GM12878 (cell line): Measurements from ENCODE around the gene CACNA1B. TPM values are rescaled to one million over a fixed set of nuclear protein-coding genes. Genes with fewer than 3 reads are reported as not detected.
A peak's percentile ranks its signal among the peaks of the same experiment; 100 is the strongest.

Experiments used
- ATAC-seq: fragments of 200-7000 bp; cut with Tn5 transposase; 3 replicates; pipeline ENCODE4 v1.9.1; 2020; ENCODE audit warnings: mild to moderate bottlenecking, moderate library complexity
- BruUV-seq: library from RNA; stranded (reverse); fragments of 400-500 nt; replicated peaks from 2 replicates; lab custom pipeline; 2021; lab: Mats Ljungman, UMichigan
- CTCF ChIA-PET: fragments of 300-600 bp; sonication (Branson Sonifier 250); formaldehyde crosslinking; extraction: SDS; loops from one replicate; lab custom pipeline; 2021; ENCODE audit warnings: inconsistent platforms; lab: Yijun Ruan, JAX
- POLR2A ChIA-PET: fragments of 350-600 bp; formaldehyde crosslinking; extraction: SDS; loops from one replicate; lab custom pipeline; 2021; ENCODE audit warnings: inconsistent platforms; lab: Charles Lee
- RAD21 ChIA-PET: fragments of 300-600 bp; sonication (Branson Sonifier 250); formaldehyde crosslinking; loops from one replicate; lab custom pipeline; 2023; ENCODE audit warnings: antibody characterized with exemption; ENCODE audit not compliant: unreplicated experiment; lab: Charles Lee
- SMC1A ChIA-PET: fragments of 300-600 bp; sonication (Branson Sonifier 250); formaldehyde crosslinking; loops from one replicate; lab custom pipeline; 2023; ENCODE audit not compliant: unreplicated experiment, uncharacterized antibody; lab: Charles Lee
- DNase-seq: peaks from one replicate; pipeline ENCODE4 v3.0.0-alpha.2; 2011; ENCODE audit warnings: low read depth, low spot score
- FAIRE-seq: peaks from 3 replicates; lab custom pipeline; 2011; peaks lifted over from hg19 to GRCh38; lab: Jason Lieb, UNC
- H2AFZ ChIP-seq: 2 replicates; pipeline ENCODE4 v1.6.0; 2011; ENCODE audit warnings: low read depth, low read length, control low read depth; ENCODE audit not compliant: control insufficient read depth
- H3K27ac ChIP-seq: 2 replicates; pipeline ENCODE4 v1.5.1; 2011; ENCODE audit warnings: control low read depth; ENCODE audit not compliant: control insufficient read depth, insufficient read depth
- H3K27me3 ChIP-seq, 2 experiments: replicated peaks in 1 of 2; 2 replicates each; pipeline versions ENCODE4 v1.6.0 to v1.6.1; 2011; ENCODE audit warnings: low read length in 1 of 2; ENCODE audit not compliant: control insufficient read depth in 2 of 2, insufficient read depth in 2 of 2
- H3K36me3 ChIP-seq, 2 experiments: 2 replicates each; pipeline ENCODE4 v1.5.1; 2011; ENCODE audit warnings: low read length in 1 of 2; ENCODE audit not compliant: control insufficient read depth in 2 of 2, insufficient read depth in 2 of 2
- H3K4me1 ChIP-seq: 2 replicates; pipeline ENCODE4 v1.6.1; 2011; ENCODE audit warnings: mild to moderate bottlenecking, low read length, moderate library complexity, mixed read lengths; ENCODE audit not compliant: control insufficient read depth, insufficient read depth
- H3K4me2 ChIP-seq: 2 replicates; pipeline ENCODE4 v1.6.0; 2011; ENCODE audit warnings: control low read depth; ENCODE audit not compliant: control insufficient read depth, insufficient read depth
- H3K4me3 ChIP-seq: fragments of 200-600 bp; sonication (generic); 2 replicates; pipeline ENCODE4 v1.5.1; 2016
- H3K79me2 ChIP-seq: 2 replicates; pipeline ENCODE4 v1.6.0; 2011; ENCODE audit warnings: low read length; ENCODE audit not compliant: control insufficient read depth, insufficient read depth
- H3K9ac ChIP-seq: 2 replicates; pipeline ENCODE4 v1.8.0; 2011; ENCODE audit warnings: low read length, control low read depth, mixed read lengths; ENCODE audit not compliant: control insufficient read depth, insufficient read depth
- H3K9me3 ChIP-seq: replicated peaks from 3 replicates; pipeline ENCODE4 v1.5.1; 2011; ENCODE audit warnings: mild to moderate bottlenecking, low read length; ENCODE audit not compliant: control insufficient read depth, insufficient read depth
- H4K20me1 ChIP-seq: 2 replicates; pipeline ENCODE4 v1.6.0; 2011; ENCODE audit not compliant: control insufficient read depth, insufficient read depth
- BHLHE40 ChIP-seq, 2 experiments: fragments of 450-650 bp in 1 of 2; IDR thresholded peaks; 2 replicates each; pipeline ENCODE4 v1.6.1; 2011 to 2017; ENCODE audit warnings: low read depth in 2 of 2, borderline replicate concordance in 1 of 2, improper control_type of control experiment in 1 of 2, low read length in 1 of 2, mild to moderate bottlenecking in 1 of 2
- CTCF ChIP-seq, 3 experiments: IDR thresholded peaks in 2 of 3; conservative IDR thresholded peaks in 1 of 3; 2 replicates each; pipeline ENCODE4 v1.5.1; 2011; ENCODE audit warnings: low read depth in 3 of 3, low read length in 3 of 3, mild to moderate bottlenecking in 3 of 3, control low read depth in 2 of 3, moderate library complexity in 2 of 3, inconsistent platforms in 1 of 3, mixed read lengths in 1 of 3; ENCODE audit not compliant: control insufficient read depth in 2 of 3, insufficient read depth in 1 of 3; ENCODE audit errors: extremely low read depth in 1 of 3
- HDAC6 ChIP-seq: fragments of 200-600 bp; sonication (generic); IDR thresholded peaks from one replicate; pipeline ENCODE4 v1.8.0; 2017; ENCODE audit warnings: antibody characterized with exemption; ENCODE audit not compliant: unreplicated experiment
- NR2F1 ChIP-seq: fragments of 450-650 bp; conservative IDR thresholded peaks from 2 replicates; pipeline ENCODE4 v1.6.1; 2017; ENCODE audit warnings: mild to moderate bottlenecking
- POU2F2 ChIP-seq: IDR thresholded peaks from 3 replicates; pipeline ENCODE4 v1.6.1; 2011; ENCODE audit warnings: low read depth, mild to moderate bottlenecking, low read length, borderline replicate concordance
- RAD51 ChIP-seq: fragments of 450-650 bp; IDR thresholded peaks from 2 replicates; pipeline ENCODE4 v1.6.1; 2016; ENCODE audit warnings: moderate library complexity, mild to moderate bottlenecking, inconsistent platforms
- TCF3 ChIP-seq: IDR thresholded peaks from 2 replicates; pipeline ENCODE4 v1.6.1; 2012; ENCODE audit warnings: low read depth, mild to moderate bottlenecking, low read length, borderline replicate concordance; ENCODE audit not compliant: insufficient read depth
- USF1 ChIP-seq: IDR thresholded peaks from 2 replicates; pipeline ENCODE4 v1.6.1; 2011; ENCODE audit warnings: borderline replicate concordance, low read depth, mild to moderate bottlenecking, moderate library complexity, mixed read lengths, low read length; ENCODE audit not compliant: insufficient read depth; ENCODE audit errors: extremely low read length
- USF2 ChIP-seq: IDR thresholded peaks from 2 replicates; pipeline ENCODE4 v1.6.1; 2011; ENCODE audit warnings: low read depth, low read length, improper control_type of control experiment, borderline replicate concordance
- ZBTB40 ChIP-seq: fragments of 450-650 bp; IDR thresholded peaks from 2 replicates; pipeline ENCODE4 v1.6.1; 2016; ENCODE audit warnings: mild to moderate bottlenecking, moderate library complexity, borderline replicate concordance
- ZSCAN29 ChIP-seq: fragments of 450-650 bp; IDR thresholded peaks from 2 replicates; pipeline ENCODE4 v1.6.1; 2017; ENCODE audit warnings: mild to moderate bottlenecking, moderate library complexity
- WGBS: methylation state at CpG from one replicate; pipeline ENCODE4 v1.1.6; 2016; ENCODE audit warnings: low lambda C conversion rate; ENCODE audit not compliant: insufficient replicate concordance, insufficient coverage; ENCODE audit errors: missing lambda C conversion rate; 5-methylcytosine and 5-hydroxymethylcytosine counted together
- in situ Hi-C: fragments of 300-500 bp; cut with MboI; formaldehyde crosslinking; loops from 9 replicates; pipeline ENCODE4 v1.14.3; 2018; ENCODE audit warnings: mixed read lengths
- intact Hi-C: fragments of 100-400 bp; cut with micrococcal nuclease; formaldehyde crosslinking; loops from one replicate; pipeline ENCODE4 v1.14.2; 2022; ENCODE audit not compliant: unreplicated experiment
- polyA plus RNA-seq, 11 experiments: library from polyadenylated mRNA; depleted of rRNA in 4 of 11; unstranded in 6 of 11; stranded (reverse) in 5 of 11; fragments of >200 nt; fragmentation: Nextera tagmentation in 4 of 11; fragmentation: Illumina TruSeq in 1 of 11; extraction: Ambion mirVana in 4 of 11; extraction: Trizol in 1 of 11; gene quantifications; 1 replicate in 1 of 11; 2 replicates in 10 of 11; pipeline versions ENCODE4 v1.2.1 to v1.2.3, GENCODE V29; 2011 to 2016; ENCODE audit warnings: inconsistent platforms in 2 of 11, missing spikeins in 2 of 11, low read depth in 1 of 11
- total RNA-seq, 4 experiments: library from RNA; depleted of rRNA in 3 of 4; stranded (reverse); fragments of >200 nt in 3 of 4; fragmentation: Illumina TruSeq in 1 of 4; extraction: Trizol in 1 of 4; gene quantifications; 2 replicates each; pipeline versions ENCODE4 v1.2.1 to v1.2.3, GENCODE V29; 2013 to 2021

The CACNA1B gene
- total and polyA plus RNA-seq, 10 of the 15 experiments (the other 5 are each of a cell fraction or from before 2014, with no cell fraction given): 0.01 to 0.03 (median 0.01) TPM; not detected in 7

GRCh38 chr9:137956688-137957385 is 79.3 kb downstream of the CACNA1B start:
- Histone ChIP-seq H3K4me2 (no peak overlapping the region), H3K36me3 (no peaks in the 10 kb centered on the region), H3K27me3 (no peaks in the 10 kb centered on the region; a peak in 2 of 4 replicates), H3K4me1 (no peaks in the 10 kb centered on the region), H3K79me2 (no peaks in the 10 kb centered on the region), H3K27ac (no peak overlapping the region), H4K20me1 (no peaks in the 10 kb centered on the region), H3K9me3 (no peaks in the 10 kb centered on the region), H2AFZ (no peak overlapping the region), H3K4me3 (no peak overlapping the region), H3K9ac (no peak overlapping the region)
- in situ Hi-C loops: no loop called here
- BruUV-seq: no TSS peak
- ChIA-PET SMC1A (no interaction called here), CTCF (no interaction called here), RAD21 (no interaction called here), POLR2A (no interaction called here)
- intact Hi-C loops: no loop called here
- ATAC-seq: peak; percentile 45
- WGBS: 42% methylated on average over 15 of the region's 15 CpGs
- TF ChIP-seq HDAC6: no peak
- TF ChIP-seq ZSCAN29: no peak
- TF ChIP-seq USF2: peak; percentile 17; the same call in 1 of the 2 replicates
- no peak for TF ChIP-seq NR2F1
- no peak for TF ChIP-seq TCF3
- no peak for TF ChIP-seq POU2F2
- TF ChIP-seq CTCF (IDR thresholded peaks at IDR 0.05 in 2 of 3, conservative IDR thresholded peaks at IDR 0.05 in 1 of 3; ENCODE audit: control insufficient read depth in 2 of 3, extremely low read depth in 1 of 3, insufficient read depth in 1 of 3, low read depth in 3 of 3, low read length in 3 of 3): peak in 1 of 3 experiments; percentile 6; a peak in 1 of 6 replicates
- no peak for TF ChIP-seq ZBTB40
- peak; percentile 51 for TF ChIP-seq USF1
- peak; percentile 41; the same call in 1 of the 2 replicates for TF ChIP-seq RAD51
- peak; percentile 46 to 72; a peak in 3 of 4 replicates for TF ChIP-seq BHLHE40 (IDR thresholded peaks at IDR 0.05; ENCODE audit: borderline replicate concordance in 1 of 2, low read depth in 2 of 2, low read length in 1 of 2)
- no peak for DNase-seq
- no peak for FAIRE-seq
